ENCODE data around the gene MPV17L2.
A peak's percentile ranks its signal among the peaks of the same experiment; 100 is the strongest.
"Not testable (repeated sequence)": the region's sequence is repeated elsewhere in the genome, so short reads cannot be mapped to it uniquely, and the experiment has no call there.

The MPV17L2 gene

DNA sequence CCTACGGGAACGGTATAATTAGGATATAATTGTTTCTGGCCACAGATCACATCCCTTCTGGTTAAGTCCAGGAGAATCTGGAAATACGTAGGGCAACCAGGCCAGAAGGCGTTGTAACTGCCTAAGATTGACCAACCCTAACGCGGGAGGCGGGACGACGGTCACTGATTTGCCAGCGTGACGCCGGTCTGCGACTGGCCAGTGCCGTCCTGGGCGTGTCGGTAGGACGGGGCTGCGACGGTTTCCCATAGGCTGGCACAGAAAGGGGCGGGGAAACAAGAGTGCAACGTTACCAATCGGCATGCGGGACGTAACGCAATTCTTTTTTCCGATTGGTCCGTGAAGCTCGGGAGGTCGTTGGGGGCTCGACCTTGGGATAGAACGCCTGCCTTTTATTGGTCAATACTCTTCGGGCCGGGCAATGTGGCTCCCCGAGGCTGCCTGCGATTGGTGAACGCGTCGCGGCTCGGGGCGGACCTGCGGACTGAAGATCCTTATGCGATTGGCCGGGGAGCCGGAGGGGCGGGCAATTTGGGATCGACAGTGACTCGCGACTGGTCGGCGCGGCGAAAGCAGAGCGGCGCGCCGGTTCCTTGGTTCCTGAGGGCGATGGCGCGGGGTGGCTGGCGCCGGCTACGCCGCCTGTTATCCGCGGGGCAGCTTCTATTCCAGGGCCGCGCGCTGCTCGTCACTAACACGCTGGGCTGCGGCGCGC, at the start of gene MPV17L2:
MPV17L2 (plus strand) TSS at position 546 of the 715 bp plus-strand sequence; CDS start at position 610, 64 bp downstream.
- peak; percentile 99 for FAIRE-seq

DNA sequence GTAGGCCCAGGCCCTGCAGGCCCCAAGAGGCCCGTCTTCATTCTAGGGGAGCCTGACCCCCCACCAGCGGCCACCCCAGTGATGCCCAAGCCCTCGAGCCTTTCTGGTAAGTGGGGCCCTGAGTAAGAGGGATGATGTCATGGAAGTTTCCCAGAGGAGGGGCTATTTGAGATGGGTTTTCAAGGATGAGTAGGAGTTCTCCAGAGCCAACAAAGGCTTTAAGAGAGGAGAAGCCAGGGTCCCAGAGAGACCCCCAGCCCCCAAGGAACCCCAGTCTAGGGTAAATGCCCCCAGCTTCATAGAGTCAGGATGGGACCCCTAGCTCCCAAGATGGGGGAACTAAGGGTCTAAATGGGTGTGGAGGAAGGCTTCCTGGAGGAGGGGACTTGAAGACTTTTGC, 49.1 kb upstream of the MPV17L2 start:
- FAIRE-seq: no peak

DNA sequence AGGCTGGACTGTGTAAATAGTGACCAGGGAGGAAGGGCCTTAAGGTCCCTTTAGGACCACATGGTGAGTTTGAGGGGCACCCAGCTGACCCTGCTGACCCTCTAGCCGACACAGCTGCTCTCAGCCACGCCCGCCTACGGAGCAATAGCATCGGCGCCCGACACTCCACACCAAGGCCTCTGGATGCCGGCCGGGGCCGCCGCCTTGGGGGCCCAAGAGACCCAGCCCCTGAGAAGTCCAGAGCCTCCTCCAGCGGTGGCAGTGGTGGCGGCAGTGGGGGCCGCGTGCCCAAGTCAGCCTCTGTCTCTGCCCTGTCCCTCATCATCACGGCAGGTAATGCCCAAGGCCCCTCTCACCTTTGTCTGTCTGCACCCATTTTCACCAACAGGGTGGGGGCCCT, 48.7 kb upstream of the MPV17L2 start:
- FAIRE-seq: no peak

DNA sequence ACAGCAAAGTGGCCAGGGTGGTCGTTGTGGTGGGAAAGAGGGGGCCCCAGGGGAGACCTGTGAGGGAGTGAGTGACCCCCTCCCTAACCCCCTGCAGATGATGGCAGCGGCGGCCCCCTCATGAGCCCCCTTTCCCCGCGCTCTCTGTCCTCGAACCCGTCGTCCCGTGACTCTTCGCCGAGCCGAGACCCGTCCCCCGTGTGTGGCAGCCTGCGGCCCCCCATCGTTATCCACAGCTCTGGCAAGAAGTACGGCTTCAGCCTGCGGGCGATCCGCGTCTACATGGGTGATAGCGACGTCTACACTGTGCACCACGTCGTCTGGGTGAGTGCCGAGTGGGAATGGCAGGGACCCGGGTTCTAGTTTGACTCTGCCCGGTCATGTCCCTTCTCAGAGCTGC, 48.1 kb upstream of the MPV17L2 start:
- FAIRE-seq: no peak

DNA sequence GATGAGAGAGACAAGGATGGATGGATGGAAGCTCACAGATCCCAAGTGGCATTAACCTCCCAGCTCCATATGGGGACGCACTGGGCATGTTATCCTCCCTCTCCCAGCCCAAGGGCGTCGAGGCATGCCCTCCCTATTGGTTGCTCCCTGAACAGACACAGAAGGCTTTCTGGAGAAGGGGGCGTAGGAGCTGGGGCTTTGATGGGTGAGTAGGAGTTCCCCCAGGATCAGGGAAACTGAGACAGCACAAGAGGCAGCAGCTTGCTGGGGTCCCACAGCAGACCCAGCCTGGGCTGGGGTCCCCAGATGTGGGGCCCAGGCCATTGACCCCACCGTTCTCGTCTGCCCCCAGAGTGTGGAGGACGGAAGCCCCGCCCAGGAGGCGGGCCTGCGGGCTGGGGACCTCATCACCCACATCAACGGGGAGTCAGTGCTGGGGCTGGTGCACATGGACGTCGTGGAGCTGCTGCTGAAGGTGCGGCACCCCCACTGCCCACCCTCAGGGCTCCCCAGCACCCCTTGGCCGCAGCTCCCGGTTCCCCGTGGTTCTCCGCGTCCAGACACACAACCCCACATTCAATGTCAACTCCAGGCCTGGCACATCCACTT, 47.5 kb upstream of the MPV17L2 start:
- no peak for FAIRE-seq

DNA sequence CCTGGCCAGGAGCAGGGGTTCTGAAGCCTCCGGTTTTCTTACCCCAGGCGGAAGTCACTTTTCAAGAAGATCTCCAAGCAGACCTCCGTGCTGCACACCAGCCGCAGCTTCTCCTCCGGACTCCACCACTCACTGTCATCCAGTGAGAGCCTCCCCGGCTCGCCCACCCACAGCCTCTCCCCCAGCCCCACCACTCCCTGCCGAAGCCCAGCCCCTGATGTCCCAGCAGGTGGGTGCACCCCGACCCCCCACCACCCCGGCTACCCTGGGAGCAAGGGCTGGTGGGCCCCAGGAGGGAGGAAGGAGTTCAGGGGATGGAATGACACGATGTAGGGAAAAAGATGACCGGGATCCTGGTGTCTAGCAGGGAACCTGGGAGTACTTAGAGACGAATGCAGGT, 45.6 kb upstream of the MPV17L2 start:
- no peak for FAIRE-seq

DNA sequence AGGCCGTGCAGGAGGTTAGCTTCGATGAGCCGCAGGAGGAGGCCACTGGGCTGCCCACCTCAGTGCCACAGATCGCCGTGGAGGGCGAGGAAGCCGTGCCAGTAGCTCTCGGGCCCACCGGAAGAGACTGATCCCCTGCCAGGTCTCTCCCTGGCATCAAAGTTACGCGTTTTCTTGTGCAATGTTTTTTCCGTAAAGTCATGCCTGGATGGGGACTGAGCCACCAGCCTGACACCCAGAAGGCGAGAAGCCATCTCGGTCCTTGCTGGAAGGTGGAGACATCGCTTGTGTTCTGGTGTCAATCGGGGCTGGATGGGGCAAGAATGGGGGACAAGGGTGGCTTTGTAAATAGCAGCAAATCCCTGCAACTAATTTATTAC, 43.4 kb upstream of the MPV17L2 start:
- FAIRE-seq: no peak

DNA sequence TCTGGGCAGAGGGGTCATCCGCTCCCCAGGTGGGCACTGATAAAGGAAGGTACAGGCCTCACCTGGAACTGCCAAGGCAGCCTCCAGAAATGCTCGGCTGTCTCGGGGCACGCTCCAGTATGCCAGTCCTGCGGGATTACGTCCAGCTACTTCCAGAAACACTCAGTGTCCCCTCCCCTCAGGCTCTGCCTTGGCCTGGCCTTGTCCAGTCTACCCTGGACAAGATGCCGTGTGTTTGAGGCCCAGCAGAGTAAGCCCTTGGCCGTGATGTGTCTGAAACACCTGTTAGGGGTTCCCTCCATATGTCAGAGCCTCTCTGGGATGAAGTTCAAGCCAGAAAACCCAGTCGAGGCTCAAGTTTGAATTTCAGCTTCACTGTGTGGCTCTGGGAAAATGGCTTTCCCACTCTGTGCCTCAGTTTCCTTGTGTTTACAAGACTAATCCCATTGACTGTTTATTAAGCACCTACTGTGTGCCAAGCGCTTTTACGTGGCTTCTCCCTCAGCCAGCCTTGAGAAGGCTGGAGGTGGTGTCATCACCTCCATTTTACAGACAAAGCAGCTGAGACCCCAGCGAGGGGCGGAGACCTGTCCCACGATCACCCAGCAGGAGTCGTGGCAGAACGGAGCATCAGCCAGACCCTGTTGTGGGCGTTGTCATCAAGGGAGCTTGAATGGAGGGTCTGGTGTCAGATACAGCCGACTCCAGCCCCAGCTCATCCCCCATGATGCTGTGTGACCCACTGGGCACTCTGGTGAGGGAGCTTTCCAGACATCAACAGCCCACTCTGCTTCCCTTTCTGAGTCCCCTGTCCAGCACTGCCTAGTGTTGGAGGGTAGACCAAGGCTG, 42.0 kb upstream of the MPV17L2 start:
- FAIRE-seq: no peak

DNA sequence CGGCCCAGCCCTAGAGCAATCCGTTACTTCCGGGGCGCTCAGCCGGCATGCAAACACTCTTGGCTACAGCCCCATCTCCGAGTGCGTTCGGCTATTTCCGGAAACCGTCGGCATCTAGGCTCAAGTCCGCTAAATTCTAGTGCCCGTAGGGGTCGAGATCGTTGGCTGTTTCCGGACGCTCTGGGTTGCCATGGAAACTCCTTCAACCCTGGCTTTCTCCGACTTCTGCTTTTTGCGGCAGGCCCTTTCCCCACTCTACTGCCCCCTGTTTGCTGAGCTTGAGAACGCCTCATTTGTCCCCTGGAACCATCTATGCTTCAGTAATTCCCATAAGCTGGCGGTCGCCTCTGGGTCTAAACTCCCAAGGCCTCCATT, 40.6 kb upstream of the MPV17L2 start:
- FAIRE-seq: no peak

DNA sequence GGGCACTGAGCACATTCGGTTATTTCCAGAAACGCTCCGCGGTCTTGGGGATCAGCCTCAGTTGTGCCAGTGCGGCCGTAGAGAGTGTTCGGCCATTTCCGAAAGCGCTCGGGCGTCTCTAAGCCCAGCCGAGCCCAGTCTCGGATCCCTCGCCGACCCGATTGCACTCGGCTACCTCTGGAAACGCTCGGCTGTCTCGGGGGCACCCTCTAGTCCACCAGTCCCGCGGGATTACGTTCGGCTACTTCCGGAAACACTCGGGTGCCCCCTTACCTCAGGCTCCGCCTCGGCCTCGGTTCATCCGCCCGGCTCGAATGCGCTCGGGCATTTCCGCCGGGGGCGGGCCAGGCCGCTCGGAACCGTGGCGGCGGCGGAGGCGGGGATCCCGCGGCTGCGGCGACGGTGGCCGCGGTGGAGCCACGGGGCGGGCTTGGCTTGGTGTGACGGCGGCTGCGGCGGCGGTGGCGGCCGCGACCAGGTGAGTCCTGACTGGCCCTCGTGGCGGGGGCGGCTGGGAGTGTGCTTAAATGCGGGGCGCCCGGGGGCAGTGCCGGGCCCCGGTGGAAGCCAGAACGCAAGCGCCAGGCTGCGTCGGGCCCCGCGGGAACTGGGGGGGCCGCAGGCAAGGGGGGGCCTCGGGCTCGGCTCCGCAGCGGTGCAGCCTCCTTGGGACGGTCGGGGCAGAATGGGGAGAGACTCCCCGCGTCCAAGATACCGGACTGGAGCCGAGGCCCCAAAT, 40.0 kb upstream of the MPV17L2 start, which contains the start of gene PIK3R2:
PIK3R2 (plus strand) TSS at position 347 of the 739 bp plus-strand sequence. CDS start 2,717 bp downstream, outside the sequence.
- peak; percentile 96 for FAIRE-seq

DNA sequence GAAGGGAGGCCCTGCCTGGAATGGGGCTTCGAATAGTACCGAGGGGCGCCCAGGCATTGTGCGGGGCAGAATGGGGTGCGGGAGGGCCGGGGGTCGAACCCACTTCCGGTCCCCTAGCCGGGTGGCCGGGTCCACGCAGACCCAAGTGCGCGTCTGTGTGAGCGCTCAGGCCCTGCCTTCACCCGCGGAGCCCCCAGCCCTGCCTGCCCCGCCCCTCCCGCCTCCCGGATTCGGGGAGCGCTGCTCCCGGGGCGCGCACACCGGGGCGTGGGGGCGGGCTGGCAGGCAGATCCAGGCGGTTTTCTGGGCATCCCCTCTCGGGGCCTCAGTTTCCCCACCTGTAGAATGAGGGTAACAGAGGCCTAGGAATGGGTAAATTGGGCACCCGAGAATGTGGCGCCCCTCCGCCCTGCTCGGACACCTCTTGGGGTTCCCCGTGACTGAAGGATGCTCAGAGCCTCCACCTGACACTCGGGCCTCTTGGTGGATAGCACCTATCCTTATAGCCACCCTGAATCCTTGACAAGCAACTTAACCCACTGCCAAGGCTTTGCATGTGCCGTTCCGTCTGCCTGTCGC, 39.4 kb upstream of the MPV17L2 start:
- FAIRE-seq: no peak

DNA sequence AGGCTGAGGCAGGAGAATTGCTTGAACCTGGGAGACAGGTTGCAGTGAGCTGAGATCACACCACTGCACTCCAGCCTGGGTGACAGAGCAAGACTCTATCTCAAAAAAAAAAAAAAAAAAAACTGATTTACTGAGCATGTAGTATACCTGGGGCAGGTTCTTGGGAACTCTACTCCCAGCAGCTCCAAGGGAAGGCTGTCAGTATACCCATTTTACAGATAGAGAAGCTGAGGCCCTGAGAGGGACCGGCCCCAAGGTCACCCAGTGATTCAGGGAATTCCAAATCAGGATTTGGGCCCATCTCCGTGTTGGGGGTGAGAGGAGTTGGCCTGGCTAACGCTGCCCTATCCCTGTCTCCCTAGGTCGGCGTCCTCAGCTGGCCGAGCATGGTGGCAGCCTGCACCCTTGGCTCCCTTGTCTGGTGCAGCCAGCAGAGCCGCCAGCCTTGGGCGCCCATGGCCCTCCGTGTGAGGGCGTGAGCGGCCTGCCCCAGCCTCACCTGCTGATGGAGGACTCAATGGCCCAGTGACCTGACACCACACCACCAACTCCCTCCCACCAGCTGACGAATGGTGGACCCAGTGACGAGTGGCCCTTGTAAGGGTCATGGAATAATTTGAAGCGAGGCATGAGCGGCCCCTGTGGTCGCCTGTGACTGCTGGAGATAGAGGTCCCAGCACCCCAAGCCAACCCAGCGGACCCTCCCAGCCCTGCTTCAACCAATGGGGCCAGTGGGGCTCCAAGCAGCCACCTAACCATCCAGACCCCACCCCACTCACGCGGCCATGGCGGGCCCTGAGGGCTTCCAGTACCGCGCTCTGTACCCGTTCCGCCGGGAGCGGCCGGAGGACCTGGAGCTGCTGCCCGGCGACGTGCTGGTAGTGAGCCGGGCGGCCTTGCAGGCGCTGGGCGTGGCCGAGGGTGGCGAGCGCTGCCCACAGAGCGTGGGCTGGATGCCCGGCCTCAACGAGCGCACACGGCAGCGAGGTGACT, 37.6 kb upstream of the MPV17L2 start:
- no peak for FAIRE-seq

DNA sequence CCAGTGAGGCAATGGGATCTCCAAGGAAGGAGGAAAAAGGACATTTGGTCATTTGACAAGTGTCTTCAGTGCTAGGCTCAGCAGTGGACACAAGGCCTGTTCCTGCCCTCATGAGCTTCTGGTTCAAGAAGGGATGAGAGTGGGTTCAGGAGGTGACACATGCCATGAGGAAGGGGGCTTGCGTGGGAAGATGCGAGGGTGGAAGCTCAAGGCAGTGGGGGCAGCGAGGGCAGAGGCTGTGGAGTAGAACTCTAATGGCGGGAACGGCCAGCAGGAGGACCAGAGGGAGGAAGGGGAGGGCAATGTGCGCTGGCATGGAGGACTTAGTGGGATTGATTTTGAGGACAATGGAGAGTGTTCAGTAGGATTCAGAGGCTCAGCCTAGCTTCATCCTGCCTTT, 36.8 kb upstream of the MPV17L2 start:
- FAIRE-seq: no peak

DNA sequence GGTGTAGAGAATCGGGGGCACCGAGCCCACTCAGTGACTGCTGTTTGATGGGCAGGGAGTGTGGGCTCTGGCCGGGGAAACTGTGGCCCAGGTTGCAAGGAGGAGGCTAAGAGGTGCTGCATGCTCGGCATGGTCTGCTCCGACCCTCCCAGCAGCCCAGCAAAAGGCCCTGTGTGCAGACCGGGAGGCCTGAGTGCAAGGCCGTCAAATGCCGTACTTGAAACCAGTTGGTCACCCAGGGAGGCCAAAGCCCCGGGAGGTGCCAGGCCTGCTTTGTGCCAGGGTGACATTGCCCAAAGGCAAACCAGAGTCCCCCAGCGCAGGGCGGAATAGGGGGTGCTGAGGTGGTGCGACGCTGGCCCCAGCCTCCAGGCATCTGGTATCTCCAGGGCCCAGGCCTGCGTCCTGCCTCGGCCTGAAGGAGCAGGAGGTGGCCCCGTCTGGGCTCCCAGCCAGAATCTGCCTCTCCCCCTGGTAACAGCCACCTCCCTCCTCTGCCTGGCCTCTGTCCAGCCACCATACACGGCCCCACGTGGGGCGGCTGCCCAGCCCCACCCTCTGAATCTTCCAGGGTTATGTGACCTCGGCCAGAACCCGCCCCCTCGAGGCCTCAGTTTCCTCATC, 36.1 kb upstream of the MPV17L2 start:
- FAIRE-seq: no peak

DNA sequence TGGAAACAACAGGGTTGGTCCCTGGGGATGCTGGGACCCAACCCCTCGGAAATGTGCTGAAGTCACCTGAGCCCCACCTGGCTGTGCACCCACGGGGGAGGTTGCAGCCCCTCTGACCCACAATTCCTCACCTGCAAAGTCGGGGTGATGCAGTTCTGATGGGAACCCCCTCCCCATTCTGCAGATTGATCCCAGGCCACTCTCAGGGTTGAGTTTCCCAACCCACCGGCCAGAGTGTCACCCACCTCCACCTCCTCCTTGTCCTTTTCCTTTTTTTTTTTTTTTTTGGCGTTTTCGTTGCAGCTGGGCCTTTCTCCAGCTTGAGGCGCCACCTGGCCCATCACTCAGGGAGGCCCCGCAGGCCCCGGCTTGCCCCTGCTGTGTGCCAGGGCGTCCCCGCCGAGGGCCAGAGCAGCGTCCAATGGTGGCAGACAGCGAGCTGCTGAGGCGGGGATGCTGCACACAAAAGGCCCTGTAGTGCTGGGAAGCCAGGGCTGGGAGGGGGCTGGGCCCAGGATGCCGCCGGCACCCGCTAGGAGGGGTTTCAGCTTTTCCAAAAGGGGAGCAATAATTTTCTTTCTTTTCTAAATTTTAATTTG, 35.5 kb upstream of the MPV17L2 start:
- no peak for FAIRE-seq

DNA sequence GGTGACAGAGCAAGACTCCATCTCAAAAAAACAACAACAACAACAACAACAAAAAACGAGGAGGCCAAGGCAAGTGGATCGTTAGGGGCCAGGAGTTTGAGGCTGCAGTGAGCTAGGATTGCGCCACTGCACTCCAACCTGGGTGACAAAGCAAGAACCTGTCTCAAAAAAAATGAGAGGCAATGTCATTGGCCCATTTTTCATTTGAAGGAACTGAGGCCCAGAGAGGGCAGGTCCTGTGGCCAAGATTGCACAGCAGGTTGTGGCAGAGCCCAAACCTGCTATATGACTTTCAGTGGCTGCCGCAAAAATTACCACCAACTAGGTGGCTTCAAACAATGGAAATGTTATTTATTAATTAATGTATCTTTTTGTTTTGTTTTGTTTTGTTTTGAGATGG, 34.6 kb upstream of the MPV17L2 start:
- FAIRE-seq: no peak

DNA sequence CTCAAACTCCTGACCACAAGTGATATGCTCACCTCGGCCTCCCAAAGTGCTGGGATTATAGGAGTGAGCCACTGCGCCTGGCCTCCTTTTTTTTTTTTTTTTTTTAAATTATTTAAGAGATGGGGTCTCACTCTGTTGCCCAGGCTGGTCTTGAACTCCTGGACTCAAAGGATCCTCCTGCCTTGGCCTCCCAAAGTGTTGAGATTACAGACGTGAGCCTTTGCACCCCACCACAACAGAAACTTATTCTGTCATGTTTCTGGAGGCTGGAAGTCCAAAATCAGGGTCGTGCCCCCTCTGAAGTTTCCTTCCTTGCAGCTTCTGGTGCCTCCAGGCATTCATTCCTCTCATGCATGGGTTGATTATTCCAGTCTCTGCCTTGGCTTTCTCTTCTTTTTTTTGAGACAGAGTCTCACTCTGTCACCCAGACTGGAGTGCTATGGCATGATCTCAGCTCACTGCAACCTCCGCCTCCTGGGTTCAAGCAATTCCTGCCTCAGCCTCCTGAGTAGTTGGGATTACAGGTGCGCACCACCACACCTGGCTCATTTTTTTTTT, 33.9 kb upstream of the MPV17L2 start:
- FAIRE-seq: not testable (repeated sequence)

DNA sequence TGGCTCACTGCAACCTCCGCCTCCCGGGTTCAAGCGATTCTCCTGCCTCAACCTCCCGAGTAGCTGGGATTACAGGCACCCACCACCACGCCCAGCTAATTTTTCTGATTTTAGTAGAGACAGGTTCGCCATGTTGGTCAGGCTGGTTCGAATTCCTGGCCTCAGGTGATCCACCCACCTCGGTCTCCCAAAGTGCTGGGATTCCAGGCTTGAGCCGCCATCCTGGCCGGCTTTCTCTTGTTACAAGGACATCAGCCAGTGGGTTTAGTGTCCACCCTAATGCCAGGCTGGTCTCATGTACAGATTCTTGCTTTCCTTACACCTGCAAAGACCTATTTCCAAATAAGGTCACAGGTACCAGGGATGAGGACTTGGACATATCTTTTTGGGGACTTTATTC, 33.2 kb upstream of the MPV17L2 start:
- no peak for FAIRE-seq

DNA sequence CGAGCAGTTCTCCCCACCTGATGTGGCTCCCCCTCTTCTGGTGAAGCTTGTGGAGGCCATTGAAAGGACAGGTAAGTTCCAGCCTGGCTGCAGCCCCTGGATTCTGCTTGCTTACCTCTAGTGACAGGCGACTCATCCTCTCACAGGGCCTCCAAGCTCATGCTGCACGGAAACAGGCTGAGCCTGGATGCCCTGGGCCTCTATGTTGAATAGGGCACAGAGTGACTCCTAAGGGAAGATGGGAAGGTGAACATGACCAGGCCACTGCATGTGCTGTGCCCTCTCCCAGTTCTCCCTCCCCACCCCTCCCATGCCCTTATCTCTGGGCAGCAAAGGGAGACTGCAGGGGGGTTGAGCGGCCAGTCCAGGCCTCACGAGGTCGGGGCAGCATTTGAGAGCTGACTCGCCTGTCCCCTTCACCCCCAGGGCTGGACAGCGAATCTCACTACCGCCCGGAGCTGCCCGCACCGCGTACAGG, 32.5 kb upstream of the MPV17L2 start:
- no peak for FAIRE-seq
